ENCODE measurements around the gene ADAMTSL4.

ADAMTSL4 gene

DNA sequence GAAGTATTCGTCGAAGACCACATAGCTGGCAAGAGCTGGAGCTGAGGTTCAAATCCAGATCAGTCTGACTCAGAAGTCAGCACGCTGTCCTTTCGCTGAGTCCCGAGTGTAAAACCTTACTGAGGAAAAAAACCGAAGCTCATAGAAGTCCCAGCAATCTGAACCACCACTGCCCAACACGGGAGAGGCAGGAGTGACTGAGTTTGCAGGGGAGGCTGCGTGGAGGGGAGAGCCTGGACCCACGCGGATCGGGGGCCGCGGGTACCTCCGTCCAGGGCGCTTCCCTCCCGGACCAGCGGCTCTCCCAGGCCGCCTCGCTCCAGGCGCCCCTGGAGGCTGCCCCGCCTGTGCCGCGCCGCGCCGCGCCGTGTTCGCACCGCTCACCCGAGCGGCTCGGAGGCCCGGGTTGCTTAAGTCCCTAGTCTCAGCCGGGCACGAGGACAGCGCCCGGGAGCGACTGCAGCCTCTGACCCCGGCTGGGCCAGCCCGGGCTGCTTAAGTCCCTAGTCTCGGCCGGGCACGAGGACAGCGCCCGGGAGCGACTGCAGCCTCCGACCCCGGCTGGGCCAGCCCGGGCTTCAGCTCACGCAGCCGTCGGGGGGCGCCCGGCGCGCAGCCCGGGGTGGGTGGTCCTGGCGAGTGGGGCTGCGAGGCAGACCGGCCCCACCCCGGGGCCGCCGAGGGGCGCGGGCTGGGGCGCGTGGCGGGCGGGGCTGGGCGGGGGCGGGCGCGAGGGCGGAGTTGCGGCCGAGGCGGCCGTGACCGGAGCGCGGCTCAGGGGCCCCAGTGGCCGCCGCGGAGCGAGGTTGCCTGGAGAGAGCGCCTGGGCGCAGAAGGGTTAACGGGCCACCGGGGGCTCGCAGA is at the start of gene ADAMTSL4:
ADAMTSL4 (plus strand) TSS at position 777 of the 864 bp plus-strand sequence. CDS start 2,881 bp downstream, outside the sequence.
- peak; percentile 57 to 59 for DNase-seq

DNA sequence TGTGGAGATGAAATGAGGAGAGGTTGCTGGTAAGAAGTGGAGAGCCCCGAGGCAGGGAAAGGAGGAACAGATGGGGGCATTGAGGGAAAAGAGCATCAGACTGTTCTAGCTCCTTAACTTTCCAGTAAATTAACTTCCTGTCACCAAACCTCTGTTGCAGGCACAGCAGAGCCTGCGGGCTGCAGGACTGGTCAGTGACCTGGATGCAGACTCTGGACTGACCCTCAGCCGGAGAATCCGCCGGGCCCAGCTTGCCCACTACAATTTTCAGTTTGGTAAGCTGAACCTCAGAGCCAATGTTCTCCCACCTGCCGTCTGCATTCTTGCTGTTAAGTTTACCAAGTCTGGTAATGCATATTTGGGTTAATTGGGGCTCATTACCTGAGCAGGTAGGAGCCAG is 43.8 kb upstream of the ADAMTSL4 start:
- DNase-seq, result no peak

DNA sequence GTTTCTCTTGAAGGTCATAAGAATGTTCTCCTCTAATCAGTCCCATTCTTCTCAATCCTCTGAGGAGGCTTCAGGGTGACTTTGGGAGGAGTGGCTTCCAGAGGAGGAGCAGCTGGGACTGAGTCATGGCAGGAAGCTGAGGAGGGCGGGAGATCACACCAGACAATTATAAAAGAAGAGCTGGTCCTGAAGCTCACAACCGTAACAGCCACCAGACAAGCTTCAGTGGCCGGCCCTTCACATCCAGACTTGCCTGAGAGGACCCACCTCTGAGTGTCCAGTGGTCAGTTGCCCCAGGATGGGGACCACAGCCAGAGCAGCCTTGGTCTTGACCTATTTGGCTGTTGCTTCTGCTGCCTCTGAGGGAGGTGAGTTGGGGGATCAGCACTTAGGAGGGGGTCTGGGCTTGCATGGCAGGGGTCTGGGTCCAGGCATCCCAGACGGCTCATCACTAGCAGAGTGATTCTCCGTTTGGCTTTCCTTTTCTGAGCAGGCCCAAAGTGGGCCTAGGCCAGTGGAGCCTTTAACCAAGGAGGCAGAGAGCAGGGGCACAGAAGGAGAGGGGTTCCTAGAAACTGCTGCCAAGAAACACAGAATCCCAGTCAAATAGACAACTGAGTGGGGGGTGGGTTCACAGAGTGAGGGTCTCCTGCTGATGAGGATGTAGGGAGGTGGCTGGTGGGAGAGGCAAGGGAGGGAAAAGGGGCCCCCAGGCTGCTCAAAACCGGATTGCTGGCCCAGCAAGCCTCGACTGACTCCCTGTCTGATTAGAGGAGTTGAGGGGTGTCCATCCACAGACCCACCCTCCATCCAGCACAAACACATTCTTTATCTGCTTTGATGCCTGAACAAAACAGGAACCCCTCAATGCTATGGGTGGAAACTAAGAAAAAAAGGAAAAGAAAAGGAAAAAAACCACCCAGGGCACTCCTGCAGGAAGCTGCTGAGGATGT is 41.0 kb upstream of the ADAMTSL4 start, which contains the start of gene ECM1:
ECM1 (plus strand) TSS at position 198 of the 953 bp plus-strand sequence; CDS start at position 299, 101 bp downstream.
- DNase-seq, result peak; percentile 72 to 88

DNA sequence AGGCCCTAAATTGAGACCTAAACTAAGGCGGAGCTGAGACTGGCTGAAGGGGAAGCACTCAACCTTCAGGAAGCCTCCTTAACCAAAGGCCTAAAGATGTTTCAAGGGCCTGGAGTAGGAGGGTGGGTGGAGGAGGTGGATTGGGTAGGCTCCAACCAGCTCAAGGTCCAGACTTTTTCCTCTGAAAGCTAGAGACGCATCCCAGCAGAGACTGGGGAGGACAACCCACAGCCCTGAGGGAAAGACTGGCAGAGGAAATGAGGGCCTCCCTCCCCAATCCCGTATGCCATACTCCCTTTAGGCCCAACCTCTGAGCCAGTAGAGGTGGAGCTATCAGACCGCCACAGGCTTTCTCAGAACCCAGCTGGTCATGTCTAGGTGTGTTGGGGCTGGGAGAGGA is 40.2 kb upstream of the ADAMTSL4 start:
- peak; percentile 17 to 44 for DNase-seq

DNA sequence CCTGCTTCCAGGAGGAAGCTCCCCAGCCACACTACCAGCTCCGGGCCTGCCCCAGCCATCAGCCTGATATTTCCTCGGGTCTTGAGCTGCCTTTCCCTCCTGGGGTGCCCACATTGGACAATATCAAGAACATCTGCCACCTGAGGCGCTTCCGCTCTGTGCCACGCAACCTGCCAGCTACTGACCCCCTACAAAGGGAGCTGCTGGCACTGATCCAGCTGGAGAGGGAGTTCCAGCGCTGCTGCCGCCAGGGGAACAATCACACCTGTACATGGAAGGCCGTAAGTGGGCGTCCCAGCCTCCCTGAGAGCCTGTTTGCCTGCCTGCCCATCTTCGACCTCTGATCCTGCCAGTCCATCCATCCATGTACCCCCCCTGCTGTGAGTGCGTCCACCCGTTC is 37.7 kb upstream of the ADAMTSL4 start:
- no peak for DNase-seq

DNA sequence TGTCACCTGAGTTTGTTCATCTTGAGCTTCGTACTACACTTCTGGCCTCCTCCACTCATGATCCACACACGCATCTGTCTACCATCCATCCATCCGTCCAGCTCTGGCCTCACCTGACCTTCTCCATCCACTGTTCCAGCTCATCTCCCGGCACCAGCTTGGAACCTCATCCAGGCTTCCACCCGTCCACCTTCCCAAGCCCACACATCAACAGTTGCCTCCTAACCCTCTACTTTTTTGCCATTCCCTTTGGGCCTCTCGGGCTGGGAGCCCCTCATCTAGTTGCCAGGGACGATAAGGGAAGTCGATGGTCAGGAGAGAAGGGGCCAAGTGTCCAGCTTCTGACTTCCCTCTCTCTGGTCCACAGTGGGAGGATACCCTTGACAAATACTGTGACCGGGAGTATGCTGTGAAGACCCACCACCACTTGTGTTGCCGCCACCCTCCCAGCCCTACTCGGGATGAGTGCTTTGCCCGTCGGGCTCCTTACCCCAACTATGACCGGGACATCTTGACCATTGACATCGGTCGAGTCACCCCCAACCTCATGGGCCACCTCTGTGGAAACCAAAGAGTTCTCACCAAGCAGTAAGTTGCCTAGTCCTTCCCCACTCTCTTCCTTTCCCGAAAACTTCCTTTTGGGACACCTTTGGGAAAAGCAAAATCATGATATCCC is 37.1 kb upstream of the ADAMTSL4 start:
- DNase-seq, result no peak

DNA sequence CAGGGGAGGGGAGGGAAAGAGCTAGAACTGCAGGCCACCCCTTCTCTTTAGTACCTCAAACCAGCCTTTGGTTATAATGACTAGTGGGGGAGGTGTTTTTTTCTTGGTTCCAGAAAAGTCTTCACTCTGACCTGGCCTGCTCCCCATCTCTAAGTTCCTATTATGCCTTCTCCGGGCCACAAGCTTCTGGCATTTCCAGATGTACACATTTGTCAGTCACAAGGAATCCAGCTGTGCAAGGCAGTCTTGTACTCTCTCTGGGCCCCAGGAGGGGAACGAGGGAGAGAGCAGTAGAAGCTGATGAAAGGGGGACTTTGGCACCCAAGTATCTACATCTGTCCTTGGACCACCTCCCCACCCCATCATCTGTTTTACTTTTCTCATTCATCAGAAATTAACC is 36.4 kb upstream of the ADAMTSL4 start:
- DNase-seq, result no peak

DNA sequence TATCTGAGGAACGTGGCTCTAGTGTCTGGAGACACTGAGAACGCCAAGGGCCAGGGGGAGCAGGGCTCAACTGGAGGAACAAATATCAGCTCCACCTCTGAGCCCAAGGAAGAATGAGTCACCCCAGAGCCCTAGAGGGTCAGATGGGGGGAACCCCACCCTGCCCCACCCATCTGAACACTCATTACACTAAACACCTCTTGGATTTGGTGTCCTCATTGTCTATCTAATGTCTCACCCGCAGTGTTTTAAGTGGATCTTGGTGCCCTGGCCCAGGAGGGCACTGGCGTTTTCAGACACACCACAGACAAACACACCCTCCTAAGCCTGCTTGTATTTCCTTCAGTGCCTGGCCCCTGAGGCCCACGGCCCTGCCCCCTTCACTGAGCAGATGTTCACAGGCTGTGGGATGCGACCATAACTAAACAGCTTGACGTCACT is 35.8 kb upstream of the ADAMTSL4 start:
- no peak for DNase-seq

DNA sequence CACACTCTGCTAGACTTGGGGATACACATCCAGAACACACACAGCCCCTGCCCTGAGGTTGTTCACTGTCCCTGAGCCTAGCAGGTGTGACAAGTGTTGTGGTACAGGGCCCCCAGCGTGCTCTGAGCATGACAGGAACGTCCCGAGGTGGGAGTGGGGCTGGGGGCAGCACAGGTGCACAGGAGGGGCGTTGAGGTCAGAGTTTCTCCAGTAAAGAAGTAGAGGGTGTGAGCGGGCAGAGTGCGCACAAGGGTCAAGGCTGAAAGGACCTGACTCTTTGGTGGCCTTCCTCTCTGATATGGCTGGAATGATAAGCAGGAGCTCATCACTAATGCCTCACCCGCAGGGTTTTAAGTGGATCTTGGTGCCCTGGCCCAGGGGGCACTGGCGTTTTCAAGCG is 34.9 kb upstream of the ADAMTSL4 start:
- no peak for DNase-seq

DNA sequence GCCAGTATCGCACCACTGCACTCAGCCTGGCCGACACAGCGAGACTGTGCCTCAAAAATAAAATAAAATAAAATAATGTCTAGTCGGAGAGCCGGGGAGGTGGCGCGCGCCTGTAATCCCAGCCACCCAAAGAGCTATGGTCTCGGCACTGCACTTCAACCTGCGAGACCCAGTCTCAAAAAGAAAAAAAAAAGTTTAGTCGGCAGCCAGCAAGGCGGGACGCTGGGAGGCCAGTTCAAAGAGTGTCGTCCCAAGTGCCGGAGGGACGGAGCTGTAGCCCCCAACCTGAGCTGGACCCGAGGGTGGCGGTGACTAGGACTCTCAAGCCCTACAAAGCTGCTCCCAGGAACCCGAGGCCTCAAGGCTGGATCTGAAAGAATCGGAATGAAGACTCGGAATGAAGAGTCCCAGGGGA is 34.3 kb upstream of the ADAMTSL4 start:
- DNase-seq, result peak in 1 of 2 experiments; percentile 37

DNA sequence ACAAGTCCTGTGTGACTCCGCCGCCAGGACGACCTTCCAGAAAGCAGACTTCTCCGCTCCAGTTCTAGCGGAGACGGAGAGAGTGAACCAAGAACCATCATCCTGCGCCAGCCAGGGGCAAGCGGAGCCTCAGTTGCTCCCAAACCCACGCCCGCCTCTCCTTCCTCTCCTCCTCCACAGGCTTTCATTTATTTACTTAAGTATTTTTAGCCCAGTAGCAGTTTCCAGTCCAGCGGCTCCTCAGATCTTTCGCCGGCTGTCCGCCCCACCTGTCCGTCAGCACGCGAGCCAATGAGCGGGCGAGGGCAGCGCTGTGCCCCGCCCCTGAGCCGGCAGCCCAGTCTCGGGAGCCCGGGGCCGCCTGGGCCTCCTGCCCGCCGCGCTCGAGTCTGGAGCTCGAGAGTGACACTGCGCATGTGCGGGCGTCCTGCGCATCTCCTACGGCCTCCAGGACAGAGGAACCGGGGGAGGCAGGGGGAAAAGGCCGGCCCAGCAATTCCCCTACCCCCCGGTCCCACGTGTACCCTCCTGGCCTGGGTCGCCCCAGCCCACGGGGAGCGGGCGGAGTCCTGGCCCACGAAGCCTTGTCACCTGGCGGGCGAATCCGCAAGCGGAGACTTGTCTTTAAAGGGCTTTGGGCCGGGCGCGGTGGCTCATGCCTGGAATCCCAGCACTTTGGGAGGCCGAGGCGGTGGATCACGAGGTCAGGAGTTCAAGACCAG is 33.7 kb upstream of the ADAMTSL4 start, which contains the start of gene FALEC:
FALEC (plus strand) TSS at position 425 of the 722 bp plus-strand sequence.
- peak; percentile 93 to 95 for DNase-seq

DNA sequence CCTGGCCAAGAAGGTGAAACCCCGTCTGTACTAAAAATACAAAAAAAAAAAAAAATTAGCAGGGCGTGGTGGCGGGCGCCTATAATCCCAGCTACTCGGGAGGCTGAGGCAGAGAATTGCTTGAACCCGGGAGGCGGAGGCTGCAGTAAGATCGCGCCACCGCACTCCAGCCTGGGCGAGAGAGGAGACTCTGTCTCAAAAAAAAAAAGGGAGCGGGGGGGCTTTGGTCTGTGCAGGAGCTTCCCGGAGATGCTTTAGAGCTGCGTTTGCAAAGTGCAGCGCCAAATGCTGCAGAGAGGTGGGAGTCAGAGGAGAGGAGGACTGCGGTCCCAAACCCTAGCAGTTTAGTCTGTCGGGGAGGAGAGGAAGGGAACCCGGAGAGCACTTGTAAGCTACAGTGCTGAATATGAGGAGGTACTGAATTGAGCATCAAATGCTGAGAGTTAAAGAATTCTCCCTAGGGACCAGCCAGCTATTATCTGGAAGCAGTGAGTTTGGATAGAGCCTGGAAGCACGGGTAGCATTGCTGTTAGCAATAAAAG is 33.1 kb upstream of the ADAMTSL4 start:
- peak; percentile 35 to 57 for DNase-seq

DNA sequence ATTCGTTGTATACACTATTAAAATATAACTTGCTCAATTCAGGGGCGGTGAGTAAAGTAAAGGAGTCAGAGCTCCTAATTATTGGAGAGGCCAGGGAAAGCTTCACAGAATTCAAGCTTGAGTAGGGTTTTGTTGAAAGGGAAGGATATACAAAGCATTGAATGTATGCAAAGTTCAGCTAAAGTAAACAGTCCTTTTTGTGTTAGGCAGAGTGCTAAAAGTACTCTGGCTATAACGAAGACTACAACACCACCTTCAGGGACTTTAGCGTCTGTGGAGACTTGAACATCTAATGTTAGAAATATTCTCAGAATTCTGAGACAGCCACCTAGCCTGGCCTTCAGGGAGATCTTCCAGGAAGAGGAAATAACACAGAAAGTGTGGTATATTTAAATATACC is 32.6 kb upstream of the ADAMTSL4 start:
- peak; percentile 43 to 44 for DNase-seq

DNA sequence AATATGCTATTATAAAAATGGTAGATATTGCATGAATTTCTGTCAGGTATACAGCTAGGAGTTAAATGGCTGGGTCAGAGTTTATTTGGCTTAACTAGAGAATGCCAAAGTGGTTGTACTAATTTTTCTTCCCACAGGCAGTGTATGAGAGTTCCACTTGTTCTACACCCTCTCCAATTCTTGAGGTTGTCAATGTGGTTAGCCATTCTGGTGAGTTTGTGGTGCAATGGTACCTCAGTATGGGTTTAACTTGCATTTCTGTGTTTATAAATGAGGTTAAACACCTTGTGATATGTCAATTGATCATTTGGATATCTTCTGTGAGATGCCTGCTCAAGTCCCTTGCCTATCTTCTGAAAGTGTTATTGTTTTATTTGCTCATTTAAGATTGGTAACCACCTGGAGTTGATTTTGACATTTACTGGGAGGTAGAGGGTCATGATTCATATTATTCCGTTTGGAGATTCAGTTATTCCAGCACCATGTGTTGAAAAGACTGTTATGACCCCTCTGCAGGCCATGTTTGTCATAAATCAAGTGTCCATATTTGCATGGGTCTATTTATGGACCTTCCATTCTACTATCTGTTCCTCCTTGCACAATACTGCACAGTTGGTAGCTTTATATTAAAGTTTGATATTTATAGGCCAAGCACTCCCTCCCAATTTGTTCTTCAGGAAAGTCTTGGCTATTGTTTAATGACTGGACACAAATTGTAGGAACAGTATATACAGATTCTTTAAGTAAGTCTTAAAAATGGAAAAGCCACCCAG is 27.8 kb upstream of the ADAMTSL4 start:
- DNase-seq, result no peak

DNA sequence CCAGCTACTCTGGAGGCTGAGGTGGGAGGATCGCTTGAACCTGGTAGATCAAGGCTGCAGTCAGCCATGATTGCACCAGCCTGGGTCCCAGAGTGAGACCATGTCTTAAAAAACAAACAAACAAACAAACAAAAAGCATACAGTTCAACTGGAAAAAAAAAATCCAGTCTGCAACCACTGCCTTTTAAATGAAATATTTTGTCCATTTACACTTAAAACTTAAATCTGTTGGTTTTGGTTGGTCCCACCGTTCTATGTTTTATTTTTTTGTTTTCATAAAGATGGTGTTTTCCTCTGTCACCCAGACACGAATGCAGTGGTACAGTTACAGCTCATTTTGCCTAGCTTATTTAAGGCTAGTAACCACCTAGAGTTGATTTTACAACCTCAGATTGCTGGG is 23.9 kb upstream of the ADAMTSL4 start:
- DNase-seq, result no peak

DNA sequence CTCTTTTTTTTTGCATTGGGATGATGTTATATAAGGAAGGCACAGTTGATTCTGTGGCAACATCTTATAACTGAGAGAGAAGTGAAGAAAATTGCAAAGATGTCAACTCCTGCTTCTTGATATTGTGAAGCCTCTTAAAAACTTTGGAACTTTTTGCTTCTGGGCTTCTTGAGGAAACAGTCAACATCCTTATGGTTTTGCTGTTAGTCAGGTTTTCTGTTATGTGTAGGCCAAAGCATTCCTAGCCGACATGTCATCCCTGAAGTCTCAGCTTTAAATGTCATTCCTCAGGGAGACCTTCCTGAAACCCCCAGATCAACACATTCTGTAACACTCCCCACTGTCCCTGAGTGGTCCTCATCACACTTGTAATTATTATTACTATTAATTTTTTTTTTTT is 21.0 kb upstream of the ADAMTSL4 start:
- no peak for DNase-seq

DNA sequence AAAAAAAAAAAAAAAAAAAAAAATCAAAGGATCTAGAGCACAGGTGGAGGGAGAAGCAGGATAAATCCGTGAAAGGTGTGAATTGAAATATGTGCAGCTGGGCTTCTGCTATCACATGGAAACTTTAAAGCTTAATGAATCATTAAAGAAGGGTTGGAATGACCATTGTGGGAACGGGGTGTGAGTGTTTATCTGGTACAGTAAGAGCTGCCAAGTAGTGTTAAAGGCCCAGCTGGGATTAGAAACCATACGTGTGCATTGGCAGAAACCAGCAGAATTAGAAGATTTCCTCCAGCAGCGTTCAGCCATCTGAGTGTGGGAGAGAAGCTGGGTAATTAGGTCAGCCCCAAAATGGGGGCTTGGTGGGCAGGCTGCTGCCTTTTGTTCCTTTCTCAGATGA is 20.2 kb upstream of the ADAMTSL4 start:
- no peak for DNase-seq

DNA sequence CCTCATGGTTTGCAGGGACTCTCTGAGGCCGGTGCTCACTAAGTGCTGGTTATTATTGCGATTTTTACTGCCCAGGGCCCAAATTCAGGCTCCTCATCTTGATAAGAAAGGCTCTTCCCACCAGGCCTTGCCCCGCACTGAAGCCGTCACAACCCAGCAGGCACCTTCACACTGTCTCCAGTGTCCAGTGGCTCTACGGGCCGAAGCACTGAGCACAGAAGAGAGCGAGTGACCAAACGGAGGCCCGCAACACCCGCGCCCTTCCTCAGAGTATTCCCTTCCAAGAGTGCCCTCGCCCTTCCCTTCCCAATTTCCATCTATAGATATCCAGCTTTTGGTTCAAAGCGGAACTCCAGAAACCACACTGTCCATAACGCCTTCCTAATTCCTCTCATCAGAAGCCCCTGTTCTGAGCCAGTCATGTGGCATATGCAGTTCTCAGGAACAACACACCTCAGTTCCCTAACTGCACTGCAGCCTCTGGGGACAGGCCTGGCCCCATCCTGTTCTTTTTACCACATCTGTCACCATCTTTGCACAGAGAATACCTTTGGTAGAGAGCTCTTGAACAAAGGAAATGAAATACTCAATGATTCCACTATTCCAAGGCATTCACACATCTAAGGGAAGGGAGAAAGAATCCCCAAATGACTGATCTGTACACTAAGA is 18.6 kb upstream of the ADAMTSL4 start:
- no peak for DNase-seq

DNA sequence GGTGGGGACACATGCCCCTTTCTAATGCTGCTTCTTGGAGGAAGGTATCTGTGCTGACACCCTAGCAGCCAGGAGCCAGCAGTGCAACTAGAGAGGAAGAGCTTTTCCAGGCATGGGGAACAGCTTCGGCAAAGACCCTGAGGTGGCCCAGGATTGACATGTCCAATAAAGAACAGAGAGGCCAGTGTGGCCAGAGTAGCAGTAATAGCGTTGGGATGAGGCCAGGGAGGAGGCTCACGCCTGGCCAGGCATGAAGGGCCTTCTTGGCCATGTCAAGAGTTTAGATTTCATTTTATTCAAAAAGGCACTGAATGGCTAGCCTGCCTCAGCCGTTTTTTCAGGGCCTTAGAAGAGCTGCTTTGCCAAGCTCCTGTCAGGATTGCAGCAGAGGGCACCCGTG is 16.3 kb upstream of the ADAMTSL4 start:
- DNase-seq, result no peak

DNA sequence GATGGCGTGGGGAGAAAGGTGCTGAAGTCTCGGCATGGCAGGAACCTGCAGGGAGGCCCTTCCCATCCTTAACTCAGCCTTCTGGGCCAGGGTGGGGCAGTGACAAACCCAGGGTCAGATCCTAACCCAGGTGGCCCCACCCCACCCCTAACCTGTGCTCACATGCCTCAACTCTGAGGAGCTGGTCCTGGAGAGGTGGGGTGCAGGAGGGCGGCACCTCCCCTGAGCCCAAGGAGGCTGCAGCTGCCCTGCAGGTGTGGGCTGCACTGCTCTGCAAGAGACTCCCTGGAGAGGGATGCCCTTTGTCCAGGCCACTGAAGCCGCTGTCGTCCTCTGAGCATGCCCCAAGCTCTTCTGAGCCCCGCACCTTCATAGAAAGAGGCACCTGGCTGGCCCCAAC is 15.2 kb upstream of the ADAMTSL4 start:
- DNase-seq, result no peak

All from Kasumi-1 (cell line).